GM12878 (cell line): ENCODE measurements around the gene CYSLTR2. TPM values are rescaled to one million over a fixed set of nuclear protein-coding genes. Genes with fewer than 3 reads are reported as not detected.

Source experiments
- ASH2L ChIP-seq: fragments of 300-600, 200-600 bp; sonication (generic); IDR thresholded peaks from 2 replicates; pipeline ENCODE4 v1.6.1; 2017; ENCODE audit warnings: low read depth, mild to moderate bottlenecking, borderline replicate concordance
- KDM1A ChIP-seq: fragments of 200-600 bp; sonication (generic); IDR thresholded peaks from 2 replicates; pipeline ENCODE4 v1.6.1; 2016; ENCODE audit warnings: borderline replicate concordance
- POU2F2 ChIP-seq: IDR thresholded peaks from 3 replicates; pipeline ENCODE4 v1.6.1; 2011; ENCODE audit warnings: low read depth, mild to moderate bottlenecking, low read length, borderline replicate concordance
- ZNF217 ChIP-seq: fragments of 450-650 bp; IDR thresholded peaks from 2 replicates; pipeline ENCODE4 v1.6.1; 2017; ENCODE audit warnings: antibody characterized with exemption, mild to moderate bottlenecking
- polyA plus RNA-seq, 11 experiments: library from polyadenylated mRNA; depleted of rRNA in 4 of 11; unstranded in 6 of 11; stranded (reverse) in 5 of 11; fragments of >200 nt; fragmentation: Nextera tagmentation in 4 of 11; fragmentation: Illumina TruSeq in 1 of 11; extraction: Ambion mirVana in 4 of 11; extraction: Trizol in 1 of 11; gene quantifications; 1 replicate in 1 of 11; 2 replicates in 10 of 11; pipeline versions ENCODE4 v1.2.1 to v1.2.3, GENCODE V29; 2011 to 2016; ENCODE audit warnings: inconsistent platforms in 2 of 11, missing spikeins in 2 of 11, low read depth in 1 of 11
- total RNA-seq, 4 experiments: library from RNA; depleted of rRNA in 3 of 4; stranded (reverse); fragments of >200 nt in 3 of 4; fragmentation: Illumina TruSeq in 1 of 4; extraction: Trizol in 1 of 4; gene quantifications; 2 replicates each; pipeline versions ENCODE4 v1.2.1 to v1.2.3, GENCODE V29; 2013 to 2021
- TF ChIP-seq, protein P1 (sequence below): IDR thresholded peaks from 2 replicates; pipeline ENCODE4 v1.6.1; 2012; ENCODE audit warnings: low read length, inconsistent platforms
- TF ChIP-seq, protein P2 (sequence below): IDR thresholded peaks from 2 replicates; pipeline ENCODE4 v1.6.1; 2012; ENCODE audit warnings: low read depth, low read length, improper control_type of control experiment
- TF ChIP-seq, protein P3 (sequence below): fragments of 450-650 bp; conservative IDR thresholded peaks from 2 replicates; pipeline ENCODE4 v1.6.1; 2017; ENCODE audit warnings: mild to moderate bottlenecking, moderate library complexity
- TF ChIP-seq, protein P4 (sequence below): fragments of 450-650 bp; IDR thresholded peaks from 2 replicates; pipeline ENCODE4 v1.6.1; 2016; ENCODE audit warnings: mild to moderate bottlenecking

CYSLTR2 gene
- total and polyA plus RNA-seq, 10 of the 15 experiments (the other 5 are each of a cell fraction or from before 2014, with no cell fraction given), result 0.02 to 0.08 (median 0.03) TPM; not detected in 5

DNA sequence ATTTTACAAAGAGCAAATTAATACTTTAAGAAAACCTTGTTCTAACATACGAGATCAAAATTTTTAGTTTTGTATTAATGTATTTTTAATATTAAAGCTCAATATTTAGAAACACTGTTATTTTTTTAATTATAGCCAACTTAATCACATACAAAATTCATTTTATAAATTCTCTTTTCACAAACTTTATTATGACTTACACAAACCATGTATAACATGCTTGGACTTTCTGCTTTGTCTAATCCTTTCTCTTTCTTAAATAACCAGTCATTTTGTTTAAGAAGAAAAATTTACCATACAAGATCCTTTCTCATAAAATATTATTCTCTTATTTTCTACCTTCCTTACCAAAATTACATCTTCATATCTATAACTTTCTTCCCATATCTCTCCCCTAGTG lies 62.2 kb downstream of the CYSLTR2 start (continued):
- TF ChIP-seq, protein P1, sequence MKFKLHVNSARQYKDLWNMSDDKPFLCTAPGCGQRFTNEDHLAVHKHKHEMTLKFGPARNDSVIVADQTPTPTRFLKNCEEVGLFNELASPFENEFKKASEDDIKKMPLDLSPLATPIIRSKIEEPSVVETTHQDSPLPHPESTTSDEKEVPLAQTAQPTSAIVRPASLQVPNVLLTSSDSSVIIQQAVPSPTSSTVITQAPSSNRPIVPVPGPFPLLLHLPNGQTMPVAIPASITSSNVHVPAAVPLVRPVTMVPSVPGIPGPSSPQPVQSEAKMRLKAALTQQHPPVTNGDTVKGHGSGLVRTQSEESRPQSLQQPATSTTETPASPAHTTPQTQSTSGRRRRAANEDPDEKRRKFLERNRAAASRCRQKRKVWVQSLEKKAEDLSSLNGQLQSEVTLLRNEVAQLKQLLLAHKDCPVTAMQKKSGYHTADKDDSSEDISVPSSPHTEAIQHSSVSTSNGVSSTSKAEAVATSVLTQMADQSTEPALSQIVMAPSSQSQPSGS, result no peak
- TF ChIP-seq ZNF217 (no peak), POU2F2 (no peak), KDM1A (no peak), ASH2L (no peak)
- TF ChIP-seq, protein P2, sequence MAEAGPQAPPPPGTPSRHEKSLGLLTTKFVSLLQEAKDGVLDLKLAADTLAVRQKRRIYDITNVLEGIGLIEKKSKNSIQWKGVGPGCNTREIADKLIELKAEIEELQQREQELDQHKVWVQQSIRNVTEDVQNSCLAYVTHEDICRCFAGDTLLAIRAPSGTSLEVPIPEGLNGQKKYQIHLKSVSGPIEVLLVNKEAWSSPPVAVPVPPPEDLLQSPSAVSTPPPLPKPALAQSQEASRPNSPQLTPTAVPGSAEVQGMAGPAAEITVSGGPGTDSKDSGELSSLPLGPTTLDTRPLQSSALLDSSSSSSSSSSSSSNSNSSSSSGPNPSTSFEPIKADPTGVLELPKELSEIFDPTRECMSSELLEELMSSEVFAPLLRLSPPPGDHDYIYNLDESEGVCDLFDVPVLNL, result no peak
- TF ChIP-seq, protein P3, sequence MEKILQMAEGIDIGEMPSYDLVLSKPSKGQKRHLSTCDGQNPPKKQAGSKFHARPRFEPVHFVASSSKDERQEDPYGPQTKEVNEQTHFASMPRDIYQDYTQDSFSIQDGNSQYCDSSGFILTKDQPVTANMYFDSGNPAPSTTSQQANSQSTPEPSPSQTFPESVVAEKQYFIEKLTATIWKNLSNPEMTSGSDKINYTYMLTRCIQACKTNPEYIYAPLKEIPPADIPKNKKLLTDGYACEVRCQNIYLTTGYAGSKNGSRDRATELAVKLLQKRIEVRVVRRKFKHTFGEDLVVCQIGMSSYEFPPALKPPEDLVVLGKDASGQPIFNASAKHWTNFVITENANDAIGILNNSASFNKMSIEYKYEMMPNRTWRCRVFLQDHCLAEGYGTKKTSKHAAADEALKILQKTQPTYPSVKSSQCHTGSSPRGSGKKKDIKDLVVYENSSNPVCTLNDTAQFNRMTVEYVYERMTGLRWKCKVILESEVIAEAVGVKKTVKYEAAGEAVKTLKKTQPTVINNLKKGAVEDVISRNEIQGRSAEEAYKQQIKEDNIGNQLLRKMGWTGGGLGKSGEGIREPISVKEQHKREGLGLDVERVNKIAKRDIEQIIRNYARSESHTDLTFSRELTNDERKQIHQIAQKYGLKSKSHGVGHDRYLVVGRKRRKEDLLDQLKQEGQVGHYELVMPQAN, result no peak
- TF ChIP-seq, protein P4, sequence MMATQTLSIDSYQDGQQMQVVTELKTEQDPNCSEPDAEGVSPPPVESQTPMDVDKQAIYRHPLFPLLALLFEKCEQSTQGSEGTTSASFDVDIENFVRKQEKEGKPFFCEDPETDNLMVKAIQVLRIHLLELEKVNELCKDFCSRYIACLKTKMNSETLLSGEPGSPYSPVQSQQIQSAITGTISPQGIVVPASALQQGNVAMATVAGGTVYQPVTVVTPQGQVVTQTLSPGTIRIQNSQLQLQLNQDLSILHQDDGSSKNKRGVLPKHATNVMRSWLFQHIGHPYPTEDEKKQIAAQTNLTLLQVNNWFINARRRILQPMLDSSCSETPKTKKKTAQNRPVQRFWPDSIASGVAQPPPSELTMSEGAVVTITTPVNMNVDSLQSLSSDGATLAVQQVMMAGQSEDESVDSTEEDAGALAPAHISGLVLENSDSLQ, result no peak
